CD14-positive monocyte (primary cell): ENCODE measurements around the gene PIEZO1. TPM values are rescaled to one million over a fixed set of nuclear protein-coding genes. Genes with fewer than 3 reads are reported as not detected.

Experiments
- DNase-seq, 3 donors: peaks; one replicate each; pipeline ENCODE4 v3.0.0-alpha.2; 2011 to 2022
- H2AFZ ChIP-seq: 2 replicates; pipeline ENCODE4 v1.6.0; 2012; ENCODE audit warnings: mild to moderate bottlenecking, low read depth, low read length, inconsistent platforms; ENCODE audit not compliant: insufficient read depth, poor library complexity, severe bottlenecking
- H3K27ac ChIP-seq, 2 donors: 1 replicate in 1 of 2; 2 replicates in 1 of 2; pipeline ENCODE4 v1.5.1; 2012 to 2013; ENCODE audit warnings: low read length in 2 of 2, control low read depth in 1 of 2, inconsistent platforms in 1 of 2, low read depth in 1 of 2, mild to moderate bottlenecking in 1 of 2
- H3K27me3 ChIP-seq, 2 donors: one replicate each; pipeline versions ENCODE4 v1.6.0 to v1.6.1; 2011 to 2013; ENCODE audit warnings: low read length in 2 of 2; ENCODE audit not compliant: control insufficient read depth in 2 of 2, insufficient read depth in 2 of 2
- H3K36me3 ChIP-seq, 2 donors: replicated peaks in 1 of 2; 1 replicate in 1 of 2; 2 replicates in 1 of 2; pipeline versions ENCODE4 v1.5.1 to v1.6.1; 2012 to 2013; ENCODE audit warnings: low read length in 2 of 2, control low read depth in 1 of 2, inconsistent platforms in 1 of 2, mild to moderate bottlenecking in 1 of 2; ENCODE audit not compliant: insufficient read depth in 2 of 2, control insufficient read depth in 1 of 2
- H3K4me1 ChIP-seq, 2 donors: 1 replicate in 1 of 2; 2 replicates in 1 of 2; pipeline versions ENCODE4 v1.5.1 to v1.6.1; 2012 to 2013; ENCODE audit warnings: low read length in 2 of 2, control low read depth in 1 of 2, inconsistent platforms in 1 of 2, mild to moderate bottlenecking in 1 of 2, moderate library complexity in 1 of 2; ENCODE audit not compliant: insufficient read depth in 2 of 2, control insufficient read depth in 1 of 2
- H3K4me2 ChIP-seq: replicated peaks from 2 replicates; pipeline ENCODE3; 2012; ENCODE audit warnings: low read length, moderate library complexity, mild to moderate bottlenecking; ENCODE audit not compliant: poor library complexity, severe bottlenecking; ENCODE audit errors: extremely low read depth
- H3K4me3 ChIP-seq, 3 experiments: fragments of 200-600 bp in 1 of 3; sonication (generic) in 1 of 3; replicated peaks in 1 of 3; 1 replicate in 2 of 3; 2 replicates in 1 of 3; pipeline ENCODE4 v1.5.1; 2011 to 2013; ENCODE audit warnings: low read length in 3 of 3, mild to moderate bottlenecking in 3 of 3, control low read depth in 2 of 3, low read depth in 2 of 3, inconsistent platforms in 1 of 3, moderate library complexity in 1 of 3
- H3K79me2 ChIP-seq: 2 replicates; pipeline ENCODE4 v1.6.0; 2012; ENCODE audit warnings: mild to moderate bottlenecking, control low read depth, inconsistent platforms, low read length, moderate library complexity; ENCODE audit not compliant: insufficient read depth
- H3K9ac ChIP-seq: 2 replicates; pipeline ENCODE4 v1.6.0; 2017; ENCODE audit warnings: low read length, mild to moderate bottlenecking; ENCODE audit not compliant: insufficient read depth, poor library complexity, severe bottlenecking
- H3K9me3 ChIP-seq, 2 donors: replicated peaks in 1 of 2; 1 replicate in 1 of 2; 2 replicates in 1 of 2; pipeline versions ENCODE4 v1.5.1 to v1.6.1; 2012 to 2013; ENCODE audit warnings: low read length in 2 of 2, control low read depth in 1 of 2; ENCODE audit not compliant: control insufficient read depth in 1 of 2, insufficient read depth in 1 of 2
- H4K20me1 ChIP-seq: 2 replicates; pipeline ENCODE4 v1.6.0; 2012; ENCODE audit warnings: mild to moderate bottlenecking, low read length, control low read depth, moderate library complexity; ENCODE audit not compliant: insufficient read depth
- H3K27ac Mint-ChIP-seq, 7 donors: one replicate each; pipeline ENCODE4 v1.8.0; 2020; ENCODE audit warnings: mild to moderate bottlenecking in 7 of 7, mixed read lengths in 7 of 7, moderate library complexity in 6 of 7, inconsistent platforms in 2 of 7
- H3K27me3 Mint-ChIP-seq, 3 donors: one replicate each; pipeline ENCODE4 v1.8.0; 2021 to 2022; ENCODE audit warnings: low read depth in 3 of 3, mild to moderate bottlenecking in 3 of 3, mixed read lengths in 3 of 3, moderate library complexity in 3 of 3, inconsistent platforms in 1 of 3
- H3K36me3 Mint-ChIP-seq, 2 donors: one replicate each; pipeline ENCODE4 v1.8.0; 2020; ENCODE audit warnings: mixed read lengths in 2 of 2, inconsistent platforms in 1 of 2, mild to moderate bottlenecking in 1 of 2
- H3K4me1 Mint-ChIP-seq: one replicate; pipeline ENCODE4 v1.8.0; 2020; ENCODE audit warnings: mild to moderate bottlenecking, mixed read lengths
- H3K4me3 Mint-ChIP-seq, 2 donors: one replicate each; pipeline ENCODE4 v1.8.0; 2020; ENCODE audit warnings: mild to moderate bottlenecking in 2 of 2, mixed read lengths in 2 of 2, moderate library complexity in 1 of 2
- H3K9me3 Mint-ChIP-seq, 7 donors: one replicate each; pipeline ENCODE4 v1.8.0; 2020 to 2022; ENCODE audit warnings: mixed read lengths in 7 of 7, mild to moderate bottlenecking in 6 of 7, moderate library complexity in 6 of 7, inconsistent platforms in 2 of 7
- WGBS: methylation state at CpG from one replicate; pipeline ENCODE4 v1.1.5; 2013; ENCODE audit warnings: missing lambda C conversion rate; ENCODE audit not compliant: insufficient coverage; 5-methylcytosine and 5-hydroxymethylcytosine counted together
- intact Hi-C, 2 donors: fragments of 100-400 bp; cut with micrococcal nuclease; formaldehyde crosslinking; loops; one replicate each; pipeline versions ENCODE4 v1.15.0 to v1.15.1; 2023
- polyA plus RNA-seq, 3 donors: library from polyadenylated mRNA; depleted of rRNA in 1 of 3; unstranded in 2 of 3; stranded (reverse) in 1 of 3; fragments of 300-500 nt in 2 of 3; fragments of >200 nt in 1 of 3; fragmentation: Illumina TruSeq in 2 of 3; gene quantifications; 1 replicate in 2 of 3; 2 replicates in 1 of 3; pipeline ENCODE4 v1.2.3, GENCODE V29; 2012 to 2021
- TF ChIP-seq, protein P1 (sequence below): fragments of 200-600 bp; IDR thresholded peaks from one replicate; pipeline ENCODE4 v1.8.0; 2022; ENCODE audit warnings: antibody characterized with exemption, mild to moderate bottlenecking

Gene PIEZO1
- polyA plus RNA-seq, 3 donors, result 10.2 to 405 (median 15.0) TPM

DNA sequence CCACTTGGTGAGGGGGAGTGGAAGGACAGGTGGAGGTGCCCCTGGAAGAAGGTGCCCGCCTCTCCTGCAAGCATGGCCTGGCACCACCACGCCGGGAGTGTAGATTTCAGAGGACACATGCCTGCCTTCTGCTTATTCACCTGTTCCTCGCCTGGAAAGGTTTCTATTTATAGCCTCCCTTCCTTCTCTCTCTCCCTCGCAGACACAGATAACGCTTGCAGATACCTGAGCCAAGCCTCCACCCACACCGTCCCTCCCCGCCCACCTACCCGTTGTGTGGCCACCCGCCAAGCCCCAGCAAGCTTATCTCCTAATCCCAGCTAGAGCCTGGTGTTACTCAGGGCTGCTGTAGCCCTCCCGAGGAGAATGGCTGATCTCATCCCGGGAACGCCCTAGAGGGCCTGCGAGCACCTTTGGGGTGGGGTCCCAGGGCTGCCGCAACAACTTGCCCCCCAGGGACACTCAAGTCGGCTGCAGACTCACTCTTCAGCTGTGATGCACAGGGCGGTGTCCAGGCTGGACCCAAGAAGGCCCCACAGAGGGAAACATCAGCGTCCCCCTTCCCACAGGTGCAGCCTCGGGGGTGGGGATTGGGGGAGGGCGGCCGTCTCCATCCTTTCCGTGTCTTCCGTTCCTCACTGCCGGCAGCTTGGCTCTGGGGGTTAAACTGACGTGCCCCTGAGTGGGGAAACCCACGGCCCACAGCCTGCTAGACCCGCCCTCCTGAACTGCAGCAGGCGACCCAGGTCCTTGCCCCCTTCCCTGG, 96.8 kb downstream of the PIEZO1 start:
- DNase-seq, result no peak
- Histone ChIP-seq H3K36me3 (no peaks in the 10 kb centered on the region), H3K9ac (no peak overlapping the region), H3K27me3 (no peaks in the 10 kb centered on the region), H3K27ac (no peak overlapping the region), H3K79me2 (peaks cover 18% of the 10 kb centered on the region), H4K20me1 (peaks cover 4% of the 10 kb centered on the region), H3K4me2 (no peak overlapping the region), H2AFZ (no peak overlapping the region), H3K9me3 (no peaks in the 10 kb centered on the region), H3K4me1 (peaks cover 64 to 69% of the 10 kb centered on the region in 2 donors), H3K4me3 (no peak overlapping the region)
- Mint-ChIP-seq H3K27me3 (peaks cover 13 to 19% (median 15%) of the 10 kb centered on the region in 3 donors), H3K36me3 (peaks cover 6 to 8% of the 10 kb centered on the region in 2 donors), H3K4me1 (peaks cover 59% of the 10 kb centered on the region), H3K9me3 (no peaks in the 10 kb centered on the region), H3K27ac (peak overlapping the region in 1 of 7 donors; percentile 5), H3K4me3 (peak overlapping the region in 1 of 2 donors; percentile 55)
- TF ChIP-seq, protein P1, sequence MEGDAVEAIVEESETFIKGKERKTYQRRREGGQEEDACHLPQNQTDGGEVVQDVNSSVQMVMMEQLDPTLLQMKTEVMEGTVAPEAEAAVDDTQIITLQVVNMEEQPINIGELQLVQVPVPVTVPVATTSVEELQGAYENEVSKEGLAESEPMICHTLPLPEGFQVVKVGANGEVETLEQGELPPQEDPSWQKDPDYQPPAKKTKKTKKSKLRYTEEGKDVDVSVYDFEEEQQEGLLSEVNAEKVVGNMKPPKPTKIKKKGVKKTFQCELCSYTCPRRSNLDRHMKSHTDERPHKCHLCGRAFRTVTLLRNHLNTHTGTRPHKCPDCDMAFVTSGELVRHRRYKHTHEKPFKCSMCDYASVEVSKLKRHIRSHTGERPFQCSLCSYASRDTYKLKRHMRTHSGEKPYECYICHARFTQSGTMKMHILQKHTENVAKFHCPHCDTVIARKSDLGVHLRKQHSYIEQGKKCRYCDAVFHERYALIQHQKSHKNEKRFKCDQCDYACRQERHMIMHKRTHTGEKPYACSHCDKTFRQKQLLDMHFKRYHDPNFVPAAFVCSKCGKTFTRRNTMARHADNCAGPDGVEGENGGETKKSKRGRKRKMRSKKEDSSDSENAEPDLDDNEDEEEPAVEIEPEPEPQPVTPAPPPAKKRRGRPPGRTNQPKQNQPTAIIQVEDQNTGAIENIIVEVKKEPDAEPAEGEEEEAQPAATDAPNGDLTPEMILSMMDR, result no peak
- WGBS, result 50% methylated on average over 19 of the region's 28 CpGs
- intact Hi-C loops, result loop anchor here (5.0 to 10.0 kb wide), 3 partner anchors 36 to 93 kb away; partner anchors contain the start of genes CYBA (in 1 of the 2) and IL17C (in 1 of the 2)

DNA sequence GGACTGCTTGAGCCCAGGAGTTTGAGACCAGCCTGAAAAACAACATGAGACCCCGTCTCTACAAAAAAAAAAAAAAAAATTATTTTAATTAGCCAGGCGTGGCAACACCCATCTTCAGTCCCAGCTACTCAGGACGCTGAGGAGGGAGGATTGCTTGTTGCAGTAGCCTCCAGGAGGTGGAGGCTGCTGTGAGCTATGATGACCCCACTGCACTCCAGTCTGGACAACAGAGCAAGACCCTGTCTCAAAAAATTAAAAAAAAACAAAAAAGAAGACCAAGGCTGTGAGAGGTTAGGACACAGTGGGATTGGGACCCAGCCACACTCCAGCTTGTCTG, 97.4 kb downstream of the PIEZO1 start:
- Histone ChIP-seq H3K4me3 (no peak overlapping the region), H3K27ac (no peak overlapping the region), H2AFZ (no peak overlapping the region), H3K27me3 (no peaks in the 10 kb centered on the region), H4K20me1 (peaks cover 4% of the 10 kb centered on the region), H3K36me3 (no peaks in the 10 kb centered on the region), H3K4me1 (peaks cover 63 to 69% of the 10 kb centered on the region in 2 donors), H3K79me2 (peaks cover 18% of the 10 kb centered on the region), H3K9me3 (no peaks in the 10 kb centered on the region), H3K4me2 (no peak overlapping the region), H3K9ac (no peak overlapping the region)
- peaks cover 13 to 19% (median 15%) of the 10 kb centered on the region in 3 donors for H3K27me3 Mint-ChIP-seq
- no peak overlapping the region for H3K27ac Mint-ChIP-seq
- no CpG with 5 or more reads among the region's 3 CpGs for WGBS
- H3K36me3 Mint-ChIP-seq, result peaks cover 6 to 8% of the 10 kb centered on the region in 2 donors
- H3K4me3 Mint-ChIP-seq, result peak overlapping the region in 1 of 2 donors; percentile 55
- TF ChIP-seq, protein P1, result no peak
- H3K9me3 Mint-ChIP-seq, result no peaks in the 10 kb centered on the region
- H3K4me1 Mint-ChIP-seq, result peaks cover 59% of the 10 kb centered on the region
- no peak for DNase-seq
- intact Hi-C loops, result loop anchor here (2.0 to 10.0 kb wide), 5 partner anchors 13 to 93 kb away; partner anchors contain the start of genes CYBA (in 2 of the 2) and IL17C (in 1 of the 2)
